HEK293 (cell line): Measurements from ENCODE around the gene SRP9.

Experiments used
- CTCF ChIA-PET: fragments of 350-600 bp; formaldehyde crosslinking; extraction: SDS; loops from one replicate; lab custom pipeline; 2021; ENCODE audit warnings: antibody characterized with exemption; lab: Yijun Ruan, JAX
- POLR2A ChIA-PET: fragments of 300-600 bp; formaldehyde crosslinking; extraction: SDS; loops from one replicate; lab custom pipeline; 2020; ENCODE audit warnings: antibody characterized with exemption, inconsistent platforms; lab: Yijun Ruan, JAX
- H3K27ac ChIP-seq: fragments of 200-500 bp; sonication (Bioruptor generic); 2 replicates; pipeline ENCODE4 v1.5.1; 2014; ENCODE audit warnings: low read depth, low read length, control low read depth, inconsistent platforms; ENCODE audit errors: extremely low read depth
- H3K36me3 ChIP-seq, 2 experiments: fragments of 200-500 bp in 1 of 2; sonication (Bioruptor generic) in 1 of 2; 1 replicate in 1 of 2; 2 replicates in 1 of 2; pipeline ENCODE4 v1.5.1; 2014 to 2017; ENCODE audit warnings: inconsistent platforms in 2 of 2, low read length in 2 of 2; ENCODE audit not compliant: control insufficient read depth in 2 of 2, insufficient read depth in 1 of 2
- H3K4me1 ChIP-seq: fragments of 200-500 bp; sonication (Bioruptor generic); 2 replicates; pipeline ENCODE4 v1.5.1; 2014; ENCODE audit warnings: mild to moderate bottlenecking, low read length, inconsistent platforms; ENCODE audit not compliant: control insufficient read depth, insufficient read depth
- H3K4me3 ChIP-seq: 2 replicates; pipeline ENCODE4 v1.5.1; 2011; ENCODE audit warnings: low read depth, mild to moderate bottlenecking, control low read depth, low read length, moderate library complexity
- H3K9me3 ChIP-seq: fragments of 200-500 bp; sonication (Bioruptor generic); 2 replicates; pipeline ENCODE4 v1.5.1; 2014; ENCODE audit warnings: low read depth, low read length, inconsistent platforms; ENCODE audit not compliant: control insufficient read depth, insufficient read depth
- CTCF ChIP-seq: fragments of 450-650 bp; formaldehyde crosslinking; IDR thresholded peaks from 2 replicates; pipeline ENCODE4 v1.5.1; 2016; ENCODE audit warnings: missing biosample characterization, missing genetic modification characterization
- EGR2 ChIP-seq: fragments of 450-650 bp; formaldehyde crosslinking; IDR thresholded peaks from 2 replicates; pipeline ENCODE4 v1.5.1; 2016; ENCODE audit warnings: low read depth, missing biosample characterization, missing genetic modification characterization
- FEZF1 ChIP-seq: fragments of 450-650 bp; formaldehyde crosslinking; IDR thresholded peaks from 2 replicates; pipeline ENCODE4 v1.5.1; 2016; ENCODE audit warnings: missing biosample characterization, missing genetic modification characterization
- GFI1B ChIP-seq: fragments of 450-650 bp; formaldehyde crosslinking; IDR thresholded peaks from 2 replicates; pipeline ENCODE4 v1.5.1; 2016; ENCODE audit warnings: missing biosample characterization, missing genetic modification characterization
- GLIS2 ChIP-seq: fragments of 450-650 bp; formaldehyde crosslinking; IDR thresholded peaks from 2 replicates; pipeline ENCODE4 v1.5.1; 2016; ENCODE audit warnings: missing biosample characterization, missing genetic modification characterization
- KLF8 ChIP-seq: fragments of 450-650 bp; formaldehyde crosslinking; IDR thresholded peaks from 2 replicates; pipeline ENCODE4 v1.5.1; 2016; ENCODE audit warnings: missing biosample characterization, missing genetic modification characterization
- KLF9 ChIP-seq: fragments of 450-650 bp; formaldehyde crosslinking; IDR thresholded peaks from 2 replicates; pipeline ENCODE4 v1.5.1; 2016; ENCODE audit warnings: missing biosample characterization, missing genetic modification characterization, low read depth
- MEIS1 ChIP-seq: sonication (generic); formaldehyde crosslinking; IDR thresholded peaks from 2 replicates; pipeline ENCODE4 v1.8.1; 2022; ENCODE audit warnings: missing genetic modification reagents, mild to moderate bottlenecking, borderline replicate concordance
- OVOL3 ChIP-seq: fragments of 450-650 bp; formaldehyde crosslinking; IDR thresholded peaks from 2 replicates; pipeline ENCODE4 v1.5.1; 2016; ENCODE audit warnings: missing biosample characterization, missing genetic modification characterization
- PATZ1 ChIP-seq: fragments of 450-650 bp; formaldehyde crosslinking; IDR thresholded peaks from 2 replicates; pipeline ENCODE4 v1.5.1; 2016; ENCODE audit warnings: missing biosample characterization, missing genetic modification characterization
- PRDM1 ChIP-seq: fragments of 450-650 bp; formaldehyde crosslinking; IDR thresholded peaks from 2 replicates; pipeline ENCODE4; 2016; ENCODE audit warnings: missing biosample characterization, missing genetic modification characterization
- REST ChIP-seq: fragments of 450-650 bp; formaldehyde crosslinking; IDR thresholded peaks from 2 replicates; pipeline ENCODE4 v1.5.1; 2016; ENCODE audit warnings: missing biosample characterization, missing genetic modification characterization
- WT1 ChIP-seq: fragments of 450-650 bp; formaldehyde crosslinking; IDR thresholded peaks from 2 replicates; pipeline ENCODE4 v1.5.1; 2016; ENCODE audit warnings: missing biosample characterization, missing genetic modification characterization
- ZBTB6 ChIP-seq: fragments of 450-650 bp; formaldehyde crosslinking; IDR thresholded peaks from 2 replicates; pipeline ENCODE4 v1.5.1; 2017; ENCODE audit warnings: missing biosample characterization, missing genetic modification characterization
- ZFHX2 ChIP-seq: fragments of 450-650 bp; formaldehyde crosslinking; conservative IDR thresholded peaks from 2 replicates; pipeline ENCODE4 v1.5.1; 2016; ENCODE audit warnings: missing biosample characterization, missing genetic modification characterization
- ZNF2 ChIP-seq: fragments of 450-650 bp; formaldehyde crosslinking; IDR thresholded peaks from 2 replicates; pipeline ENCODE4 v1.5.1; 2016; ENCODE audit warnings: missing biosample characterization, missing genetic modification characterization
- ZNF248 ChIP-seq: fragments of 450-650 bp; formaldehyde crosslinking; IDR thresholded peaks from 2 replicates; pipeline ENCODE4 v1.5.1; 2017; ENCODE audit warnings: missing biosample characterization, missing genetic modification characterization
- ZNF266 ChIP-seq: fragments of 450-650 bp; formaldehyde crosslinking; IDR thresholded peaks from 2 replicates; pipeline ENCODE4 v1.5.1; 2016; ENCODE audit warnings: missing biosample characterization, missing genetic modification characterization, low read depth
- ZNF292 ChIP-seq: fragments of 450-650 bp; formaldehyde crosslinking; IDR thresholded peaks from 2 replicates; pipeline ENCODE4 v1.5.1; 2016; ENCODE audit warnings: low read depth, missing biosample characterization, missing genetic modification characterization, borderline replicate concordance
- ZNF302 ChIP-seq: fragments of 450-650 bp; formaldehyde crosslinking; IDR thresholded peaks from 2 replicates; pipeline ENCODE4 v1.5.1; 2016; ENCODE audit warnings: missing biosample characterization, missing genetic modification characterization, low read depth
- ZNF335 ChIP-seq: fragments of 450-650 bp; formaldehyde crosslinking; conservative IDR thresholded peaks from 2 replicates; pipeline ENCODE4 v1.5.1; 2016; ENCODE audit warnings: missing biosample characterization, missing genetic modification characterization
- ZNF341 ChIP-seq: fragments of 450-650 bp; formaldehyde crosslinking; IDR thresholded peaks from 2 replicates; pipeline ENCODE4; 2016; ENCODE audit warnings: low read depth, missing biosample characterization, missing genetic modification characterization
- ZNF391 ChIP-seq: fragments of 450-650 bp; formaldehyde crosslinking; IDR thresholded peaks from 2 replicates; pipeline ENCODE4 v1.5.1; 2016; ENCODE audit warnings: low read depth, missing biosample characterization, missing genetic modification characterization, borderline replicate concordance
- ZNF48 ChIP-seq: fragments of 450-650 bp; formaldehyde crosslinking; IDR thresholded peaks from 2 replicates; pipeline ENCODE4 v1.5.1; 2016; ENCODE audit warnings: missing biosample characterization, missing genetic modification characterization
- ZNF561 ChIP-seq: fragments of 450-650 bp; IDR thresholded peaks from 2 replicates; pipeline ENCODE4 v1.5.1; 2018; ENCODE audit warnings: missing biosample characterization, missing genetic modification characterization, borderline replicate concordance
- ZNF610 ChIP-seq: fragments of 450-650 bp; formaldehyde crosslinking; IDR thresholded peaks from 2 replicates; pipeline ENCODE4 v1.5.1; 2016; ENCODE audit warnings: missing biosample characterization, missing genetic modification characterization, borderline replicate concordance
- ZNF629 ChIP-seq: fragments of 450-650 bp; formaldehyde crosslinking; IDR thresholded peaks from 2 replicates; pipeline ENCODE4 v1.5.1; 2017; ENCODE audit warnings: missing biosample characterization, missing genetic modification characterization
- ZNF747 ChIP-seq: fragments of 450-650 bp; formaldehyde crosslinking; IDR thresholded peaks from 2 replicates; pipeline ENCODE4 v1.5.1; 2016; ENCODE audit warnings: missing biosample characterization, missing genetic modification characterization
- ZNF785 ChIP-seq: fragments of 450-650 bp; formaldehyde crosslinking; IDR thresholded peaks from 2 replicates; pipeline ENCODE4 v1.5.1; 2016; ENCODE audit warnings: missing biosample characterization, missing genetic modification characterization
- ZSCAN30 ChIP-seq: fragments of 450-650 bp; IDR thresholded peaks from 2 replicates; pipeline ENCODE4 v1.5.1; 2018; ENCODE audit warnings: missing biosample characterization, mild to moderate bottlenecking, missing genetic modification characterization, moderate library complexity

Gene SRP9

GRCh38 chr1:225813214-225813964 is 35.8 kb downstream of the SRP9 start:
- peaks cover 20% of the 10 kb centered on the region for H3K4me1 ChIP-seq
- H3K4me3 ChIP-seq, result no peak overlapping the region
- CTCF ChIA-PET, result interaction anchor here (0.5 to 2.8 kb wide), 12 partner anchors 10 to 398 kb away, joined by 3 to 10 read pairs (median 4); partner anchors contain the start of gene SRP9
- POLR2A ChIA-PET, result interaction anchor here (0.6 to 6.8 kb wide), 7 partner anchors 17 to 202 kb away, joined by 3 to 46 read pairs (median 4); partner anchors contain the start of genes PYCR2, SRP9 and TMEM63A
- no peaks in the 10 kb centered on the region for H3K9me3 ChIP-seq
- peaks cover 0 to 7% of the 10 kb centered on the region in 2 experiments; a peak in 1 of 3 replicates for H3K36me3 ChIP-seq
- H3K27ac ChIP-seq, result no peak overlapping the region; the same call in 1 of the 2 replicates
- TF ChIP-seq OVOL3, result peak; percentile 81; the same call in 1 of the 2 replicates
- TF ChIP-seq CTCF (tag by site-specific recombination), result no peak
- no peak for TF ChIP-seq ZNF292 (tag by site-specific recombination)
- no peak for TF ChIP-seq GFI1B
- no peak for TF ChIP-seq ZNF747 (tag by site-specific recombination)
- TF ChIP-seq WT1 (tag by site-specific recombination), result peak; percentile 62
- TF ChIP-seq ZNF302 (tag by site-specific recombination), result no peak
- TF ChIP-seq ZNF561 (tag by site-specific recombination), result peak; percentile 85
- TF ChIP-seq ZNF785 (tag by site-specific recombination), result no peak
- TF ChIP-seq FEZF1, result peak; percentile 91
- peak; percentile 46 for TF ChIP-seq PATZ1
- TF ChIP-seq KLF8 (tag by site-specific recombination), result peak; percentile 18; the same call in 1 of the 2 replicates
- TF ChIP-seq GLIS2 (tag by site-specific recombination), result peak; percentile 81
- TF ChIP-seq PRDM1 (tag by site-specific recombination), result peak; percentile 94
- TF ChIP-seq ZBTB6, result no peak
- TF ChIP-seq ZNF248 (tag by site-specific recombination), result no peak
- 0 out of 2 replicates have a peak, but pooled peaks have one; percentile 43 for TF ChIP-seq ZNF2 (tag by site-specific recombination)
- TF ChIP-seq ZNF391, result no peak
- TF ChIP-seq ZFHX2 (tag by site-specific recombination), result peak; percentile 88
- TF ChIP-seq ZNF341 (tag by site-specific recombination), result peak; percentile 97
- TF ChIP-seq ZSCAN30 (tag by site-specific recombination), result no peak
- TF ChIP-seq REST (tag by site-specific recombination), result no peak
- no peak; the same call in 1 of the 2 replicates for TF ChIP-seq ZNF335 (tag by site-specific recombination)
- no peak for TF ChIP-seq ZNF48 (tag by site-specific recombination)
- peak; percentile 53 for TF ChIP-seq ZNF629 (tag by site-specific recombination)
- TF ChIP-seq ZNF610 (tag by site-specific recombination), result peak; percentile 35; the same call in 1 of the 2 replicates
- peak; percentile 83 for TF ChIP-seq EGR2 (tag by site-specific recombination)
- TF ChIP-seq ZNF266 (tag by site-specific recombination), result no peak
- TF ChIP-seq KLF9 (tag by site-specific recombination), result peak; percentile 96
- no peak for TF ChIP-seq MEIS1 (CRISPR knock-in tag)
